ENCODE data around the gene PDXP. TPM values are rescaled to one million over a fixed set of nuclear protein-coding genes. Genes with fewer than 3 reads are reported as not detected.

PDXP gene
- total and polyA plus RNA-seq, 2 of the 13 experiments (the other 11 are each of a cell fraction or from before 2014, with no cell fraction given), result 58.2 to 70.6 TPM

- TF ChIP-seq GPBP1L1 (CRISPR knock-in tag; IDR thresholded peaks at IDR 0.05) (no peak), MTF1 (CRISPR knock-in tag; IDR thresholded peaks at IDR 0.05) (no peak), ZSCAN9 (CRISPR knock-in tag; IDR thresholded peaks at IDR 0.05; ENCODE audit: borderline replicate concordance) (no peak), TBP (CRISPR knock-in tag; IDR thresholded peaks at IDR 0.05) (no peak), ZNF567 (CRISPR knock-in tag; IDR thresholded peaks at IDR 0.05; ENCODE audit: borderline replicate concordance) (no peak), GABPA (IDR thresholded peaks at IDR 0.05; ENCODE audit: low read depth, low read length) (0 out of 2 replicates have a peak, but pooled peaks have one; percentile 19), GABPA (CRISPR knock-in tag; IDR thresholded peaks at IDR 0.05; ENCODE audit: low read depth) (no peak), KLF9 (CRISPR knock-in tag; IDR thresholded peaks at IDR 0.05; ENCODE audit: low read depth) (no peak), ZNF788 (CRISPR knock-in tag; IDR thresholded peaks at IDR 0.05; ENCODE audit: borderline replicate concordance) (no peak), AHR (CRISPR knock-in tag; IDR thresholded peaks at IDR 0.05) (no peak), ZNF263 (CRISPR knock-in tag; IDR thresholded peaks at IDR 0.05) (no peak), ZNF75D (CRISPR knock-in tag; IDR thresholded peaks at IDR 0.05; ENCODE audit: borderline replicate concordance) (no peak), POGK (CRISPR knock-in tag; conservative IDR thresholded peaks at IDR 0.05) (no peak), FOXP4 (CRISPR knock-in tag; IDR thresholded peaks at IDR 0.05) (no peak; the same call in 1 of the 2 replicates), ZNF562 (CRISPR knock-in tag; IDR thresholded peaks at IDR 0.05; ENCODE audit: borderline replicate concordance) (no peak), ZNF570 (CRISPR knock-in tag; IDR thresholded peaks at IDR 0.05; ENCODE audit: borderline replicate concordance) (no peak), ZMAT3 (CRISPR knock-in tag; conservative IDR thresholded peaks at IDR 0.05) (peak; percentile 31; the same call in 1 of the 2 replicates), SNRNP70 (IDR thresholded peaks at IDR 0.05; ENCODE audit: low read depth, low read length) (no peak), PPARG (CRISPR knock-in tag; conservative IDR thresholded peaks at IDR 0.05) (no peak), WIZ (CRISPR knock-in tag; IDR thresholded peaks at IDR 0.05) (no peak), KMT2A (CRISPR knock-in tag; IDR thresholded peaks at IDR 0.05) (no peak), ATF4 (CRISPR knock-in tag; IDR thresholded peaks at IDR 0.05) (no peak), ZNF547 (CRISPR knock-in tag; IDR thresholded peaks at IDR 0.05) (no peak)
- TF ChIP-seq, protein P1, sequence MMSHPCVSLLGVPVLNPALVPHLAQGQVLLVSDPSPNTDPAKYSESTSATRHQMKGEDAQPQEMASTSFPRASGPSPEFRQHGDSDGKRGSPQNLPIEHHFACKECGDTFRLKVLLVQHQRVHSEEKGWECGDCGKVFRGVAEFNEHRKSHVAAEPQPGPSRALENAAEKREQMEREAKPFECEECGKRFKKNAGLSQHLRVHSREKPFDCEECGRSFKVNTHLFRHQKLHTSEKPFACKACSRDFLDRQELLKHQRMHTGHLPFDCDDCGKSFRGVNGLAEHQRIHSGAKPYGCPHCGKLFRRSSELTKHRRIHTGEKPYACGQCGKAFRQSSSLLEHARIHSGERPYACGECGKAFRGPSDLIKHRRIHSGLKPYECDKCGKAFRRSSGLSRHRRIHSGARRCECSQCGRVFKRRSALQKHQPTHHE (CRISPR knock-in tag; IDR thresholded peaks at IDR 0.05; ENCODE audit: borderline replicate concordance), result no peak
Measured at GRCh38 chr22:37639070-37639760, 19.3 kb upstream of the PDXP start, which contains the start of gene SH3BP1 (continued).

All from HepG2 (cell line).